Hepatocyte (in vitro differentiated cells): Measurements from ENCODE around the gene RAMP3. TPM values are rescaled to one million over a fixed set of nuclear protein-coding genes. Genes with fewer than 3 reads are reported as not detected.

Experiments used
- DNase-seq: peaks from one replicate; pipeline ENCODE4 v3.0.0-alpha.2; 2016; ENCODE audit warnings: low spot score
- H2AFZ ChIP-seq: fragments of 200-600 bp; sonication (generic); 2 replicates; pipeline ENCODE4 v1.6.0; 2016; ENCODE audit warnings: antibody characterized with exemption, mild to moderate bottlenecking
- H3K27ac ChIP-seq: fragments of 200-600 bp; sonication (generic); 2 replicates; pipeline ENCODE4 v1.5.1; 2016; ENCODE audit warnings: mild to moderate bottlenecking
- H3K27me3 ChIP-seq: fragments of 200-600 bp; sonication (generic); 2 replicates; pipeline ENCODE4 v1.6.1; 2016
- H3K36me3 ChIP-seq: fragments of 200-600 bp; sonication (generic); replicated peaks from 2 replicates; pipeline ENCODE4 v1.5.1; 2016; ENCODE audit warnings: low read depth; ENCODE audit not compliant: insufficient read depth
- H3K4me1 ChIP-seq: fragments of 200-600 bp; sonication (generic); 2 replicates; pipeline ENCODE4 v1.5.1; 2016; ENCODE audit warnings: mild to moderate bottlenecking, moderate library complexity; ENCODE audit not compliant: insufficient read depth
- H3K4me2 ChIP-seq: fragments of 200-600 bp; sonication (generic); 2 replicates; pipeline ENCODE4 v1.6.0; 2016
- H3K4me3 ChIP-seq: fragments of 200-600 bp; sonication (generic); 2 replicates; pipeline ENCODE4 v1.5.1; 2016; ENCODE audit warnings: mild to moderate bottlenecking
- H3K79me2 ChIP-seq: fragments of 200-600 bp; sonication (generic); 2 replicates; pipeline ENCODE4 v1.6.0; 2017; ENCODE audit warnings: mild to moderate bottlenecking
- H3K9me2 ChIP-seq: fragments of 200-600 bp; sonication (generic); replicated peaks from 2 replicates; pipeline ENCODE4 v1.6.0; 2017; ENCODE audit warnings: mild to moderate bottlenecking; ENCODE audit not compliant: insufficient read depth
- H3K9me3 ChIP-seq: fragments of 200-600 bp; sonication (generic); 2 replicates; pipeline ENCODE4 v1.5.1; 2016; ENCODE audit warnings: low read depth, mild to moderate bottlenecking
- H4K20me1 ChIP-seq: fragments of 200-600 bp; sonication (generic); 2 replicates; pipeline ENCODE4 v1.6.0; 2016; ENCODE audit warnings: mild to moderate bottlenecking; ENCODE audit not compliant: insufficient read depth, poor library complexity, severe bottlenecking
- CTCF ChIP-seq: fragments of 200-600 bp; sonication (generic); IDR thresholded peaks from 2 replicates; pipeline ENCODE4 v1.5.1; 2016; ENCODE audit warnings: antibody characterized with exemption, mild to moderate bottlenecking; ENCODE audit not compliant: poor library complexity
- EZH2 ChIP-seq: fragments of 200-600 bp; sonication (generic); IDR thresholded peaks from 2 replicates; pipeline ENCODE4 v1.6.1; 2016; ENCODE audit warnings: antibody characterized with exemption, mild to moderate bottlenecking, borderline replicate concordance
- EZH2phosphoT487 ChIP-seq: fragments of 200-600 bp; sonication (generic); IDR thresholded peaks from one replicate; pipeline ENCODE4 v1.6.1; 2018; ENCODE audit warnings: antibody characterized with exemption, mild to moderate bottlenecking, low read depth, moderate library complexity; ENCODE audit not compliant: unreplicated experiment, severe bottlenecking
- WGBS: methylation state at CpG from one replicate; pipeline ENCODE4 v1.1.6; 2016; ENCODE audit warnings: low lambda C conversion rate; ENCODE audit errors: missing lambda C conversion rate; 5-methylcytosine and 5-hydroxymethylcytosine counted together
- polyA plus RNA-seq: library from polyadenylated mRNA; unstranded; fragments of >200 nt; fragmentation: Nextera tagmentation; extraction: Ambion mirVana; gene quantifications from 2 replicates; pipeline ENCODE4 v1.2.1, GENCODE V29; 2016
- total RNA-seq: library from RNA; depleted of rRNA; stranded (reverse); fragments of >200 nt; gene quantifications from 2 replicates; pipeline ENCODE4 v1.2.3, GENCODE V29; 2014

RAMP3 gene
- total and polyA plus RNA-seq, 2 experiments from 2014 or later: not detected

DNA sequence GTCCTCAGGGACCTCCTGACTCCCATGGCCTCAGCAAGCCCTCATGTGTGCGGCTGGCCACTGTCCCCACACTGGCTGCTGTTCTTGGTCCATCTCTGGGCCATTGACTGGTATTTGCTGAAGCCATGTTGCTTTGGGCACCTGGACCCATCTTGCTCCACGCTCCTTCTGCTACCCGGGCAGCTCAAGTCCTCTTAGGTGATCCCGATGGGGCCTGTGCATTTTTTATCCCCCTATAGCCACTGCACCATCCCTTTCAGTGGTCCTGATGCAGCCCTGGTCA, 16.7 kb downstream of the RAMP3 start:
- Histone ChIP-seq H3K9me3 (no peaks in the 10 kb centered on the region), H3K27ac (no peak overlapping the region), H3K4me2 (no peak overlapping the region), H3K4me1 (no peaks in the 10 kb centered on the region), H2AFZ (no peak overlapping the region), H3K9me2 (no peaks in the 10 kb centered on the region), H3K27me3 (no peaks in the 10 kb centered on the region), H3K4me3 (no peak overlapping the region), H4K20me1 (no peaks in the 10 kb centered on the region), H3K36me3 (no peaks in the 10 kb centered on the region), H3K79me2 (no peaks in the 10 kb centered on the region)
- no peak for DNase-seq
- TF ChIP-seq EZH2phosphoT487 (no peak), CTCF (no peak), EZH2 (no peak)
- 88% methylated on average over 4 of the region's 4 CpGs for WGBS

- no peak for TF ChIP-seq EZH2phosphoT487
- no peak for TF ChIP-seq CTCF
- H3K27ac ChIP-seq: no peak overlapping the region
- 71% methylated on average over 4 of the region's 4 CpGs for WGBS
- H3K4me2 ChIP-seq: no peak overlapping the region
- H3K36me3 ChIP-seq: no peaks in the 10 kb centered on the region
- no peak for DNase-seq
- no peaks in the 10 kb centered on the region for H3K27me3 ChIP-seq
- no peaks in the 10 kb centered on the region for H3K9me2 ChIP-seq
- H3K4me3 ChIP-seq: no peak overlapping the region
- no peak overlapping the region for H2AFZ ChIP-seq
- no peaks in the 10 kb centered on the region for H3K4me1 ChIP-seq
- H3K9me3 ChIP-seq: no peaks in the 10 kb centered on the region
- no peaks in the 10 kb centered on the region for H3K79me2 ChIP-seq
- H4K20me1 ChIP-seq: no peaks in the 10 kb centered on the region
Measured at GRCh38 chr7:45174966-45175765, 17.6 kb downstream of the RAMP3 start.

DNA sequence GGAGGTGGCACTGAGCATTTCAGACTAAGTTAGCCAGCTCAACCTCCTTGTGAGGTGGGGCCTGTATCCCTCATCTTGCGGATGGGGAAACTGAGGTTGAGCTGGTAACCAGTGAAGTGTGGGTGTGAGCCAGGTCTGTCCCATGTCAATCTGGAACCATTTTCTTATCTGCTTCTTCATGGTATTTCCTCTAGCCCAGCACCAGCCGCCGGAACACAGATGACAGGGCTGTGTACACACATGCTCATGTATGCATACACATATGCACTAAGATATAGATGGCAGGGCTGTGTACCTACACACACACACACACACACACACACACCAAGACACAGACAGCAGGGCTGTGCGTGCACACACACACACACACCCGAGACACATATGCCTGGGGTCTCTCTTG, 18.5 kb downstream of the RAMP3 start:
- peaks cover 4% of the 10 kb centered on the region for H3K27me3 ChIP-seq
- H3K4me3 ChIP-seq: no peak overlapping the region
- WGBS: 93% methylated on average over 5 of the region's 5 CpGs
- no peak overlapping the region for H3K27ac ChIP-seq
- no peaks in the 10 kb centered on the region for H4K20me1 ChIP-seq
- H3K36me3 ChIP-seq: no peaks in the 10 kb centered on the region
- no peaks in the 10 kb centered on the region for H3K79me2 ChIP-seq
- H3K4me2 ChIP-seq: no peak overlapping the region
- H3K9me3 ChIP-seq: no peaks in the 10 kb centered on the region
- DNase-seq: no peak
- no peaks in the 10 kb centered on the region for H3K4me1 ChIP-seq
- H2AFZ ChIP-seq: no peak overlapping the region
- TF ChIP-seq EZH2phosphoT487 (no peak), EZH2 (no peak), CTCF (no peak)
- H3K9me2 ChIP-seq: no peaks in the 10 kb centered on the region
